NT2/D1 (cell line): ENCODE results near the gene THRA.

Experiments used
- SUZ12 ChIP-seq: IDR thresholded peaks from 2 replicates; pipeline ENCODE4 v1.6.1; 2011; ENCODE audit not compliant: insufficient read length, insufficient read depth; ENCODE audit errors: extremely low read depth
- YY1 ChIP-seq: IDR thresholded peaks from 2 replicates; pipeline ENCODE4 v1.6.1; 2011; ENCODE audit not compliant: insufficient read length, insufficient read depth
- ZNF274 ChIP-seq: IDR thresholded peaks from 2 replicates; pipeline ENCODE4 v1.6.1; 2011; ENCODE audit warnings: mild to moderate bottlenecking, low read depth, low read length

DNA sequence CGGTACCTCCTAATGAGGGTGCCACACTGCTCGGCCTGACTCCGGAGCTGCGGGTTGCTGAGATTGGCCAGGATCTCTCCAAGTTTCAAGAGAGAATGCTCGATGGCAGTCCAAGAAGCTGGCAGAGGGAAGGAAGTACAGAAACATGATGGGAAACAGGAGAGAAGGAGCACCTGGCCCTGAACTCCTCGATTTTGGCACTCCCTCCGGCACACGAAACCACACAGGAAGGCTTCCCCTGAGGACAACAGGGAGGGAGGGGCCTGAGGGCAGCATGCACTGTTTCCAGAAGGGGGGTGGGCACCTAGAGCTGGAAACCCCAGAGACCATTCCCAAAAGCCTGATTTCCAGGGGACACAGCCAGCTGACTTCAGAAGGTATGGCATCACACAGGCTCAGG, 29.4 kb upstream of the THRA start:
- TF ChIP-seq YY1: no peak
- TF ChIP-seq ZNF274: no peak
- no peak for TF ChIP-seq SUZ12
